ENCODE results near the gene TXNDC5. TPM values are rescaled to one million over a fixed set of nuclear protein-coding genes. Genes with fewer than 3 reads are reported as not detected.

Gene TXNDC5
- total RNA-seq, 4 donors from 2014 or later: 61.7 to 131 (median 87.3) TPM

GRCh38 chr6:7848229-7848628 is 62.4 kb downstream of the TXNDC5 start:
- no peaks in the 10 kb centered on the region for H3K36me3 ChIP-seq
- TF ChIP-seq CTCF (IDR thresholded peaks at IDR 0.05): no peak
- TF ChIP-seq POLR2A (IDR thresholded peaks at IDR 0.05): no peak
- DNase-seq: no peak
- no peaks in the 10 kb centered on the region for H3K4me1 ChIP-seq
- no peak overlapping the region for H3K27ac ChIP-seq
- no peak overlapping the region for H3K4me3 ChIP-seq
- H3K27me3 ChIP-seq: no peaks in the 10 kb centered on the region
- peaks cover 0 to 5% (median 0%) of the 10 kb centered on the region in 4 donors for H3K9me3 ChIP-seq

GRCh38 chr6:7846966-7847818 is 63.4 kb downstream of the TXNDC5 start:
- TF ChIP-seq CTCF (IDR thresholded peaks at IDR 0.05): no peak
- no peak for TF ChIP-seq POLR2A (IDR thresholded peaks at IDR 0.05)
- no peaks in the 10 kb centered on the region for H3K4me1 ChIP-seq
- H3K27ac ChIP-seq: no peak overlapping the region
- H3K4me3 ChIP-seq: no peak overlapping the region
- no peaks in the 10 kb centered on the region for H3K27me3 ChIP-seq
- no peaks in the 10 kb centered on the region for H3K36me3 ChIP-seq
- no peaks in the 10 kb centered on the region for H3K9me3 ChIP-seq
- DNase-seq: no peak

- TF ChIP-seq CTCF (IDR thresholded peaks at IDR 0.05) (no peak), POLR2A (IDR thresholded peaks at IDR 0.05) (no peak)
- Histone ChIP-seq H3K36me3 (no peaks in the 10 kb centered on the region), H3K27me3 (no peaks in the 10 kb centered on the region), H3K4me3 (no peak overlapping the region), H3K27ac (no peak overlapping the region), H3K9me3 (no peaks in the 10 kb centered on the region), H3K4me1 (no peaks in the 10 kb centered on the region)
- DNase-seq: no peak
Observed at GRCh38 chr6:7841781-7842468, 68.7 kb downstream of the TXNDC5 start.

GRCh38 chr6:7836371-7837026 is 74.1 kb downstream of the TXNDC5 start:
- DNase-seq: no peak
- no peak for TF ChIP-seq CTCF (IDR thresholded peaks at IDR 0.05)
- no peak for TF ChIP-seq POLR2A (IDR thresholded peaks at IDR 0.05)
- Histone ChIP-seq H3K27me3 (no peaks in the 10 kb centered on the region), H3K9me3 (no peaks in the 10 kb centered on the region), H3K4me1 (no peaks in the 10 kb centered on the region), H3K4me3 (no peak overlapping the region), H3K27ac (no peak overlapping the region), H3K36me3 (no peaks in the 10 kb centered on the region)

GRCh38 chr6:7833751-7834070 is 76.9 kb downstream of the TXNDC5 start:
- Histone ChIP-seq H3K27ac (no peak overlapping the region), H3K36me3 (no peaks in the 10 kb centered on the region), H3K27me3 (no peaks in the 10 kb centered on the region), H3K4me3 (no peak overlapping the region), H3K9me3 (no peaks in the 10 kb centered on the region), H3K4me1 (no peaks in the 10 kb centered on the region)
- DNase-seq: no peak
- TF ChIP-seq CTCF (IDR thresholded peaks at IDR 0.05) (no peak), POLR2A (IDR thresholded peaks at IDR 0.05) (no peak)

Data from Peyer's patch (tissue), 4 donors.